Heart left ventricle (tissue), 13 donors: ENCODE measurements around the gene USP27X.

ENCODE experiments used
- CTCF ChIP-seq, 12 donors: fragments of 200-600 bp; sonication (generic) in 4 of 12; IDR thresholded peaks; one replicate each; pipeline versions ENCODE4 v1.5.0 to v1.8.0; 2018 to 2022; ENCODE audit warnings: antibody characterized with exemption in 12 of 12, mild to moderate bottlenecking in 5 of 12
- POLR2A ChIP-seq, 2 donors: fragments of 450-650 bp; IDR thresholded peaks; one replicate each; pipeline ENCODE4 v1.6.1; 2017; ENCODE audit warnings: antibody characterized with exemption in 2 of 2, mild to moderate bottlenecking in 2 of 2, moderate library complexity in 2 of 2
- donor health status: ischemic (EF 13 %, LVEDD 7.1; RV severe dilation, severe dysfunction).
- donor health status: DM: no; HTN: yes; CAD: no.
- donor health status: DM: no; HTN: no; CAD: no.
- donor health status: ischemic (EF 25% LVEDD 6.9; RV normal size, moderate dysfunction).
- donor health status: ischemic (EF 25% LVEDD 5.7; RV mildly dilated, moderate dysfunction).
- donor health status: ischemic (EF 35%, LVEDD 5.7; RV mildly dilated, moderate dysfunction).
- donor health status: nonischemic (EF 11% LVEDD 7.7; RV severe dilation, severe dysfunction).
- donor health status: DM: yes; HTN: yes; CAD: no.
- donor health status: PGD.
- donor health status: ischemic (EF 29% LVEDD 5.4; RV normal size, mild dysfunction).
- donor health status: nonischemic (EF 23%, LVEDD 6.1; RV moderate dilation, normal function).

- no peak for TF ChIP-seq CTCF (IDR thresholded peaks at IDR 0.05)
- no peak for TF ChIP-seq POLR2A (IDR thresholded peaks at IDR 0.05)
These were observed 1.7 kb upstream of the USP27X start for GRCh38 chrX:49877397-49878101.
